HepG2 (cell line): ENCODE results near the gene TADA3. TPM values are rescaled to one million over a fixed set of nuclear protein-coding genes. Genes with fewer than 3 reads are reported as not detected.

ENCODE experiments used
- ATF2 ChIP-seq: sonication (generic); formaldehyde crosslinking; IDR thresholded peaks from 2 replicates; pipeline ENCODE4 v1.4.0; 2020; ENCODE audit warnings: missing genetic modification reagents
- CBX5 ChIP-seq: sonication (generic); formaldehyde crosslinking; IDR thresholded peaks from 2 replicates; pipeline ENCODE4 v1.4.0; 2020; ENCODE audit warnings: missing genetic modification reagents, borderline replicate concordance
- FIP1L1 ChIP-seq: fragments of 200-400 bp; formaldehyde crosslinking; IDR thresholded peaks from 2 replicates; pipeline ENCODE4 v1.6.1; 2018; ENCODE audit warnings: low read depth, mild to moderate bottlenecking, low read length, moderate library complexity, borderline replicate concordance; ENCODE audit not compliant: insufficient read depth
- FOXM1 ChIP-seq: sonication (generic); formaldehyde crosslinking; IDR thresholded peaks from 2 replicates; pipeline ENCODE4 v1.5.0; 2020; ENCODE audit warnings: missing genetic modification reagents
- GTF3A ChIP-seq: sonication (generic); formaldehyde crosslinking; conservative IDR thresholded peaks from 2 replicates; pipeline ENCODE4 v1.4.0; 2020; ENCODE audit warnings: mild to moderate bottlenecking, missing genetic modification reagents
- HNF4A ChIP-seq: sonication (generic); formaldehyde crosslinking; IDR thresholded peaks from 2 replicates; pipeline ENCODE4 v1.4.0; 2020; ENCODE audit warnings: missing genetic modification reagents
- MEIS2 ChIP-seq: sonication (generic); formaldehyde crosslinking; IDR thresholded peaks from 2 replicates; pipeline ENCODE4 v1.9.0; 2021; ENCODE audit warnings: mild to moderate bottlenecking, missing genetic modification reagents
- MXI1 ChIP-seq: IDR thresholded peaks from 3 replicates; pipeline ENCODE4 v1.6.1; 2012; ENCODE audit warnings: low read depth, low read length, inconsistent platforms, borderline replicate concordance
- POGZ ChIP-seq: sonication (generic); formaldehyde crosslinking; IDR thresholded peaks from 2 replicates; pipeline ENCODE4 v1.4.0; 2020; ENCODE audit warnings: mild to moderate bottlenecking, missing genetic modification reagents
- POLR2AphosphoS5 ChIP-seq: IDR thresholded peaks from 2 replicates; pipeline ENCODE4 v1.6.1; 2012; ENCODE audit warnings: low read depth, low read length
- RFX1 ChIP-seq: fragments of 450-650 bp; IDR thresholded peaks from 2 replicates; pipeline ENCODE4 v1.6.1; 2017
- SAFB2 ChIP-seq: sonication (generic); formaldehyde crosslinking; IDR thresholded peaks from 2 replicates; pipeline ENCODE4 v1.5.1; 2020; ENCODE audit warnings: missing genetic modification reagents, low read depth, mild to moderate bottlenecking, borderline replicate concordance
- TFDP2 ChIP-seq: sonication (generic); formaldehyde crosslinking; IDR thresholded peaks from 2 replicates; pipeline ENCODE4 v1.4.0; 2020; ENCODE audit warnings: missing genetic modification reagents
- TOPORS ChIP-seq: sonication (generic); formaldehyde crosslinking; IDR thresholded peaks from 2 replicates; pipeline ENCODE4 v1.8.0; 2023; ENCODE audit warnings: mild to moderate bottlenecking, missing genetic modification reagents
- ZHX2 ChIP-seq, 2 experiments: sonication (generic) in 1 of 2; formaldehyde crosslinking in 1 of 2; IDR thresholded peaks; 2 replicates each; pipeline versions ENCODE4 v1.6.1 to v1.9.0; 2014 to 2022; ENCODE audit warnings: antibody characterized with exemption in 1 of 2, borderline replicate concordance in 1 of 2, inconsistent platforms in 1 of 2, low read depth in 1 of 2, missing genetic modification reagents in 1 of 2
- ZMYM2 ChIP-seq: sonication (generic); formaldehyde crosslinking; IDR thresholded peaks from 2 replicates; pipeline ENCODE4 v1.8.0; 2022; ENCODE audit warnings: mild to moderate bottlenecking, missing genetic modification reagents
- ZNF503 ChIP-seq: sonication (generic); formaldehyde crosslinking; IDR thresholded peaks from 2 replicates; pipeline ENCODE4 v1.4.0; 2020; ENCODE audit warnings: missing genetic modification reagents
- ZNF546 ChIP-seq: sonication (generic); formaldehyde crosslinking; conservative IDR thresholded peaks from 2 replicates; pipeline ENCODE4 v1.8.1; 2023; ENCODE audit warnings: mild to moderate bottlenecking, missing genetic modification reagents
- ZNF619 ChIP-seq: sonication (generic); formaldehyde crosslinking; IDR thresholded peaks from 2 replicates; pipeline ENCODE4 v1.4.0; 2020; ENCODE audit warnings: mild to moderate bottlenecking, missing genetic modification reagents
- ZNF713 ChIP-seq: sonication (generic); formaldehyde crosslinking; IDR thresholded peaks from 2 replicates; pipeline ENCODE4 v1.4.0; 2020; ENCODE audit warnings: mild to moderate bottlenecking, missing genetic modification reagents
- polyA plus RNA-seq, 8 experiments: library from polyadenylated mRNA; depleted of rRNA in 3 of 8; stranded (reverse) in 7 of 8; unstranded in 1 of 8; fragments of >200 nt; fragmentation: Illumina TruSeq in 4 of 8; extraction: Trizol in 4 of 8; gene quantifications; 2 replicates each; pipeline versions ENCODE4 v1.2.1 to v1.2.3, GENCODE V29; 2011 to 2016; ENCODE audit warnings: low read depth in 4 of 8, missing spikeins in 1 of 8, mixed read lengths in 1 of 8; ENCODE audit not compliant: insufficient read depth in 1 of 8
- total RNA-seq, 5 experiments: library from RNA; depleted of rRNA; stranded (reverse); fragments of >200 nt; fragmentation: Illumina TruSeq; extraction: Trizol; gene quantifications; 2 replicates each; pipeline ENCODE4 v1.2.3, GENCODE V29; 2016; ENCODE audit warnings: low read depth in 1 of 5

The TADA3 gene
- total and polyA plus RNA-seq, 2 of the 13 experiments (the other 11 are each of a cell fraction or from before 2014, with no cell fraction given): 32.1 to 37.1 TPM

GRCh38 chr3:9793161-9793781 lies 998 bp upstream of the TADA3 start (continued):
- TF ChIP-seq ZNF503 (CRISPR knock-in tag) (no peak), ZNF619 (CRISPR knock-in tag) (no peak), FOXM1 (CRISPR knock-in tag) (no peak), HNF4A (CRISPR knock-in tag) (no peak), TFDP2 (CRISPR knock-in tag) (no peak), MEIS2 (CRISPR knock-in tag) (no peak), TOPORS (CRISPR knock-in tag) (0 out of 2 replicates have a peak, but pooled peaks have one; percentile 60), ZHX2 (IDR thresholded peaks at IDR 0.05; ENCODE audit: low read depth) (no peak), ZHX2 (CRISPR knock-in tag; IDR thresholded peaks at IDR 0.05; ENCODE audit: borderline replicate concordance) (no peak), ZNF546 (CRISPR knock-in tag) (no peak), ZNF713 (CRISPR knock-in tag) (no peak), CBX5 (CRISPR knock-in tag) (no peak), ATF2 (CRISPR knock-in tag) (no peak), MXI1 (0 out of 3 replicates have a peak, but pooled peaks have one; percentile 0), GTF3A (CRISPR knock-in tag) (no peak), POGZ (CRISPR knock-in tag) (no peak), SAFB2 (no peak), ZMYM2 (CRISPR knock-in tag) (no peak), POLR2AphosphoS5 (no peak), RFX1 (no peak), FIP1L1 (no peak)
